ENCODE measurements around the gene GALNTL6. TPM values are rescaled to one million over a fixed set of nuclear protein-coding genes. Genes with fewer than 3 reads are reported as not detected.

Gene GALNTL6
- polyA plus RNA-seq, 1 donor from 2014 or later, result 14.9 TPM

DNA sequence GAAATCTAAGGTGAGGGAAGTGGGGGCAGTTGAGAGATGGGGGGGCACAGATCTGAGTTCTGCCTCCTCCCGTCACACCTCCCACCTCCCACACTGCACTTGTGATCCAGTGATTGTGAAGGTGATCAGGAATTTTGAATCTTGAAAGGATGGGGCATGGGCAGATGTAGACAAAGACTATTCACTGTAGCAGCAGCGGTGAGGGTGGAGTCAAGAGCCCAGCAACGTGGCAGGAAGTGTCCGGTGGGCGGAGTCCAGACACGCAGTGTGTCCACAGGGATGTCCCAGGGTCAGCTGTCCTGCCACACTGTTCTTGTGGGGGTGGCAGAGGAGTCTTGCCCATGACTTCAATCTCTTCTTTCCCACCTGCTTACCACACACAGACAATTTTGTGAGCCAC lies 1024.9 kb downstream of the GALNTL6 start:
- no peak overlapping the region for H2AFZ ChIP-seq (ENCODE audit: low read depth, low read length)
- H3K9ac ChIP-seq (ENCODE audit: low read length), result no peak overlapping the region

DNA sequence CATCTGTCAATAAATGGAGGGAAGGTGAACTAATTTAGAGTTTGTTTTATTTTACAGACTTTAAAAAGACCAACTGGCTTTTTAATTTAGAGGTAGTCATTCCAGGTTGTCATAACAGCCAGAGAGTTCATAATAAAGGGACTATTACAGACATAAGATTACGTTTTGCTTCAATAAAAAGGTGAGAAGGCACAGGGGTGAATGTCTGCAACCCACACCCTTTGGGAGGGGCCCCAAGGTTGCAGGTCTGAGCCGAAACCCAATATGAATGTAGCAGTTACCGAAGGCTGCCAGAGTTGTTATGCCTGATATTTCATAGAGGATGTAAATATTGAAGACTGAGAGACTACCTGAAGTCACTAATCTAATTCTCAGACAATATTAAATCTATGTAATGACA lies 1025.7 kb downstream of the GALNTL6 start:
- no peak for TF ChIP-seq TAF1 (IDR thresholded peaks at IDR 0.05; ENCODE audit: low read depth)
- no peak for TF ChIP-seq SMC3 (conservative IDR thresholded peaks at IDR 0.05; ENCODE audit: poor library complexity)
- TF ChIP-seq, protein P1, sequence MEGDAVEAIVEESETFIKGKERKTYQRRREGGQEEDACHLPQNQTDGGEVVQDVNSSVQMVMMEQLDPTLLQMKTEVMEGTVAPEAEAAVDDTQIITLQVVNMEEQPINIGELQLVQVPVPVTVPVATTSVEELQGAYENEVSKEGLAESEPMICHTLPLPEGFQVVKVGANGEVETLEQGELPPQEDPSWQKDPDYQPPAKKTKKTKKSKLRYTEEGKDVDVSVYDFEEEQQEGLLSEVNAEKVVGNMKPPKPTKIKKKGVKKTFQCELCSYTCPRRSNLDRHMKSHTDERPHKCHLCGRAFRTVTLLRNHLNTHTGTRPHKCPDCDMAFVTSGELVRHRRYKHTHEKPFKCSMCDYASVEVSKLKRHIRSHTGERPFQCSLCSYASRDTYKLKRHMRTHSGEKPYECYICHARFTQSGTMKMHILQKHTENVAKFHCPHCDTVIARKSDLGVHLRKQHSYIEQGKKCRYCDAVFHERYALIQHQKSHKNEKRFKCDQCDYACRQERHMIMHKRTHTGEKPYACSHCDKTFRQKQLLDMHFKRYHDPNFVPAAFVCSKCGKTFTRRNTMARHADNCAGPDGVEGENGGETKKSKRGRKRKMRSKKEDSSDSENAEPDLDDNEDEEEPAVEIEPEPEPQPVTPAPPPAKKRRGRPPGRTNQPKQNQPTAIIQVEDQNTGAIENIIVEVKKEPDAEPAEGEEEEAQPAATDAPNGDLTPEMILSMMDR (IDR thresholded peaks at IDR 0.05; ENCODE audit: poor library complexity, severe bottlenecking), result no peak
- no peak for TF ChIP-seq EZH2 (IDR thresholded peaks at IDR 0.05; ENCODE audit: borderline replicate concordance, insufficient read depth, low read length, poor library complexity, severe bottlenecking)
- no peak for TF ChIP-seq MXI1 (conservative IDR thresholded peaks at IDR 0.05; ENCODE audit: poor library complexity, severe bottlenecking)
- no peak for TF ChIP-seq POLR2AphosphoS5 (IDR thresholded peaks at IDR 0.05)
- TF ChIP-seq RAD21 (conservative IDR thresholded peaks at IDR 0.05), result no peak
- TF ChIP-seq, protein P2, sequence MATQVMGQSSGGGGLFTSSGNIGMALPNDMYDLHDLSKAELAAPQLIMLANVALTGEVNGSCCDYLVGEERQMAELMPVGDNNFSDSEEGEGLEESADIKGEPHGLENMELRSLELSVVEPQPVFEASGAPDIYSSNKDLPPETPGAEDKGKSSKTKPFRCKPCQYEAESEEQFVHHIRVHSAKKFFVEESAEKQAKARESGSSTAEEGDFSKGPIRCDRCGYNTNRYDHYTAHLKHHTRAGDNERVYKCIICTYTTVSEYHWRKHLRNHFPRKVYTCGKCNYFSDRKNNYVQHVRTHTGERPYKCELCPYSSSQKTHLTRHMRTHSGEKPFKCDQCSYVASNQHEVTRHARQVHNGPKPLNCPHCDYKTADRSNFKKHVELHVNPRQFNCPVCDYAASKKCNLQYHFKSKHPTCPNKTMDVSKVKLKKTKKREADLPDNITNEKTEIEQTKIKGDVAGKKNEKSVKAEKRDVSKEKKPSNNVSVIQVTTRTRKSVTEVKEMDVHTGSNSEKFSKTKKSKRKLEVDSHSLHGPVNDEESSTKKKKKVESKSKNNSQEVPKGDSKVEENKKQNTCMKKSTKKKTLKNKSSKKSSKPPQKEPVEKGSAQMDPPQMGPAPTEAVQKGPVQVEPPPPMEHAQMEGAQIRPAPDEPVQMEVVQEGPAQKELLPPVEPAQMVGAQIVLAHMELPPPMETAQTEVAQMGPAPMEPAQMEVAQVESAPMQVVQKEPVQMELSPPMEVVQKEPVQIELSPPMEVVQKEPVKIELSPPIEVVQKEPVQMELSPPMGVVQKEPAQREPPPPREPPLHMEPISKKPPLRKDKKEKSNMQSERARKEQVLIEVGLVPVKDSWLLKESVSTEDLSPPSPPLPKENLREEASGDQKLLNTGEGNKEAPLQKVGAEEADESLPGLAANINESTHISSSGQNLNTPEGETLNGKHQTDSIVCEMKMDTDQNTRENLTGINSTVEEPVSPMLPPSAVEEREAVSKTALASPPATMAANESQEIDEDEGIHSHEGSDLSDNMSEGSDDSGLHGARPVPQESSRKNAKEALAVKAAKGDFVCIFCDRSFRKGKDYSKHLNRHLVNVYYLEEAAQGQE (IDR thresholded peaks at IDR 0.05; ENCODE audit: borderline replicate concordance), result no peak
- no peak for TF ChIP-seq EP300 (conservative IDR thresholded peaks at IDR 0.05; ENCODE audit: poor library complexity, severe bottlenecking)
- Histone ChIP-seq H3K9me3 (ENCODE audit: low read length) (no peaks in the 10 kb centered on the region), H4K20me1 (ENCODE audit: insufficient read depth) (no peaks in the 10 kb centered on the region), H3K27me3 (ENCODE audit: insufficient read depth, low read depth, low read length) (no peaks in the 10 kb centered on the region), H3K36me3 (ENCODE audit: insufficient read depth, low read length) (no peaks in the 10 kb centered on the region), H3K4me3 (ENCODE audit: low read length) (no peak overlapping the region), H3K9ac (ENCODE audit: low read length) (no peak overlapping the region), H2AFZ (ENCODE audit: low read depth, low read length) (no peak overlapping the region), H3K79me2 (replicated peaks; ENCODE audit: insufficient read depth, low read length) (no peaks in the 10 kb centered on the region), H3K27ac (ENCODE audit: low read length) (no peak overlapping the region), H3K4me2 (ENCODE audit: low read length) (no peak overlapping the region), H3F3A (ENCODE audit: insufficient read depth, low read length, poor library complexity, severe bottlenecking) (no peaks in the 10 kb centered on the region), H3K9me2 (ENCODE audit: insufficient read depth, low read length) (no peaks in the 10 kb centered on the region)

More for the DNA sequence above, 1024.9 kb downstream of the GALNTL6 start:
- no peak overlapping the region for H3K27ac ChIP-seq (ENCODE audit: low read length)
- H3K4me3 ChIP-seq (ENCODE audit: low read length), result no peak overlapping the region
- H3K36me3 ChIP-seq (ENCODE audit: insufficient read depth, low read length), result no peaks in the 10 kb centered on the region
- no peak for TF ChIP-seq EP300 (conservative IDR thresholded peaks at IDR 0.05; ENCODE audit: poor library complexity, severe bottlenecking)
- TF ChIP-seq MXI1 (conservative IDR thresholded peaks at IDR 0.05; ENCODE audit: poor library complexity, severe bottlenecking), result no peak
- no peak for TF ChIP-seq SMC3 (conservative IDR thresholded peaks at IDR 0.05; ENCODE audit: poor library complexity)
- TF ChIP-seq RAD21 (conservative IDR thresholded peaks at IDR 0.05), result no peak
- TF ChIP-seq POLR2AphosphoS5 (IDR thresholded peaks at IDR 0.05), result no peak
- TF ChIP-seq, protein P1 (IDR thresholded peaks at IDR 0.05; ENCODE audit: poor library complexity, severe bottlenecking), result no peak
- TF ChIP-seq, protein P2 (IDR thresholded peaks at IDR 0.05; ENCODE audit: borderline replicate concordance), result no peak
- TF ChIP-seq TAF1 (IDR thresholded peaks at IDR 0.05; ENCODE audit: low read depth), result no peak
- no peaks in the 10 kb centered on the region for H3K9me3 ChIP-seq (ENCODE audit: low read length)
- no peaks in the 10 kb centered on the region for H3K9me2 ChIP-seq (ENCODE audit: insufficient read depth, low read length)
- no peak overlapping the region for H3K4me2 ChIP-seq (ENCODE audit: low read length)
- H4K20me1 ChIP-seq (ENCODE audit: insufficient read depth), result no peaks in the 10 kb centered on the region
- H3F3A ChIP-seq (ENCODE audit: insufficient read depth, low read length, poor library complexity, severe bottlenecking), result no peaks in the 10 kb centered on the region
- no peaks in the 10 kb centered on the region for H3K27me3 ChIP-seq (ENCODE audit: insufficient read depth, low read depth, low read length)
- no peaks in the 10 kb centered on the region for H3K79me2 ChIP-seq (replicated peaks; ENCODE audit: insufficient read depth, low read length)
